ENCODE data around the gene E2F3.

Gene E2F3

GRCh38 chr6:20417819-20418218 is 16.1 kb downstream of the E2F3 start:
- peak; percentile 21 for DNase-seq (ENCODE audit: extremely low spot score)
- CTCF ChIA-PET: interaction anchor here (1.3 to 8.1 kb wide), 2 partner anchors 13 to 111 kb away, joined by 3 to 58 read pairs; no protein-coding TSS in a partner anchor
- POLR2A ChIA-PET: no interaction called here
- no peak for TF ChIP-seq CTCF (IDR thresholded peaks at IDR 0.05; ENCODE audit: control extremely low read depth, extremely low read depth, low read depth, missing control alignments)

- CTCF ChIA-PET: interaction anchor here (1.3 to 4.1 kb wide), 2 partner anchors 21 to 41 kb away, joined by 3 to 22 read pairs; no protein-coding TSS in a partner anchor
These were observed 24.8 kb downstream of the E2F3 start for GRCh38 chr6:20426177-20427082.

GRCh38 chr6:20427856-20428255 is 26.2 kb downstream of the E2F3 start:
- peak; percentile 67 for DNase-seq (ENCODE audit: extremely low spot score)
- POLR2A ChIA-PET: no interaction called here
- CTCF ChIA-PET: interaction anchor here (1.2 to 4.1 kb wide), 3 partner anchors 14 to 100 kb away, joined by 4 to 22 read pairs (median 4); no protein-coding TSS in a partner anchor
- TF ChIP-seq CTCF (IDR thresholded peaks at IDR 0.05; ENCODE audit: control extremely low read depth, extremely low read depth, low read depth, missing control alignments): no peak

More at GRCh38 chr6:20426177-20427082, 24.8 kb downstream of the E2F3 start:
- POLR2A ChIA-PET: no interaction called here
- TF ChIP-seq CTCF (IDR thresholded peaks at IDR 0.05; ENCODE audit: control extremely low read depth, extremely low read depth, low read depth, missing control alignments): no peak
- no peak for DNase-seq (ENCODE audit: extremely low spot score)

- no peak for DNase-seq (ENCODE audit: extremely low spot score)
- TF ChIP-seq CTCF (IDR thresholded peaks at IDR 0.05; ENCODE audit: control extremely low read depth, extremely low read depth, low read depth, missing control alignments): no peak
- ChIA-PET POLR2A (no interaction called here), CTCF (interaction anchor here (1.4 kb wide), 1 partner anchor 20 kb away, joined by 3 read pairs; no protein-coding TSS in a partner anchor)
These were observed 31.0 kb downstream of the E2F3 start for GRCh38 chr6:20432692-20433091.

GRCh38 chr6:20433321-20433720 is 31.6 kb downstream of the E2F3 start:
- TF ChIP-seq CTCF (IDR thresholded peaks at IDR 0.05; ENCODE audit: control extremely low read depth, extremely low read depth, low read depth, missing control alignments): no peak
- POLR2A ChIA-PET: no interaction called here
- CTCF ChIA-PET: interaction anchor here (1.4 kb wide), 1 partner anchor 21 kb away, joined by 3 read pairs; no protein-coding TSS in a partner anchor
- no peak for DNase-seq (ENCODE audit: extremely low spot score)

GRCh38 chr6:20433929-20434328 is 32.2 kb downstream of the E2F3 start:
- ChIA-PET POLR2A (no interaction called here), CTCF (interaction anchor here (0.8 to 1.4 kb wide), 3 partner anchors 16 to 30 kb away, joined by 3 to 4 read pairs (median 3); no protein-coding TSS in a partner anchor)

More at GRCh38 chr6:20433929-20434328, 32.2 kb downstream of the E2F3 start:
- no peak for DNase-seq (ENCODE audit: extremely low spot score)
- no peak for TF ChIP-seq CTCF (IDR thresholded peaks at IDR 0.05; ENCODE audit: control extremely low read depth, extremely low read depth, low read depth, missing control alignments)

All from GM10248 (cell line).